ENCODE results near the gene RPP30. TPM values are rescaled to one million over a fixed set of nuclear protein-coding genes. Genes with fewer than 3 reads are reported as not detected.

The RPP30 gene
- total and polyA plus RNA-seq, 2 of the 13 experiments (the other 11 are each of a cell fraction or from before 2014, with no cell fraction given): 27.1 to 65.0 TPM

DNA sequence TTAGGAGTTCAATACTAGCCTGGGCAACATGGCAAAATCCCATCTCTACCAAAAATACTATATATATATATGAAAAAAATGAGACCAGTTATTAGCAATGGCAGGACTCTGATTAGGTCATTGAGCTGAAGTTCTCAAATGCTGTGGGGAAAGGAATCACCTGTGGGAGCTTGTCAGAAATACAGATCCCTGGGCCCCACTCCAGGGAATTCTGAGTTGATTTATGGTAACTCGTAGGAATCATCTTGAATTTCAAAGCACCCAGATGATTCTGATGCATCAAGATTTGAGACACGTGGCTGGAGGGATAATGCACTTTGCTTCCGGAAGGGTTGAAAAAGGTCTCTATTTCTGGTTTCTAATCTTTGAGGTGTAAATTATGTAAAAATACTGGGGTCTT, 50.1 kb downstream of the RPP30 start:
- no peaks in the 10 kb centered on the region for H3K27me3 ChIP-seq (ENCODE audit: control insufficient read depth in 1 of 2, insufficient read depth in 2 of 2, low read length in 2 of 2)
- peak overlapping the region; percentile 70 for H3K27ac ChIP-seq (ENCODE audit: extremely low read length, insufficient read depth, low read length)
- WGBS (ENCODE audit: low lambda C conversion rate): 99% methylated on average over 3 of the region's 3 CpGs
- TF ChIP-seq TCF12 (IDR thresholded peaks at IDR 0.05) (no peak), TCF12 (CRISPR knock-in tag; IDR thresholded peaks at IDR 0.05) (no peak), ZNF430 (CRISPR knock-in tag; IDR thresholded peaks at IDR 0.05) (no peak), ZNF296 (CRISPR knock-in tag; conservative IDR thresholded peaks at IDR 0.05) (no peak), ZNF512B (CRISPR knock-in tag; IDR thresholded peaks at IDR 0.05; ENCODE audit: borderline replicate concordance) (no peak), GATAD1 (CRISPR knock-in tag; IDR thresholded peaks at IDR 0.05) (no peak), TRAFD1 (CRISPR knock-in tag; IDR thresholded peaks at IDR 0.05; ENCODE audit: borderline replicate concordance) (no peak), ZNF552 (CRISPR knock-in tag; IDR thresholded peaks at IDR 0.05; ENCODE audit: borderline replicate concordance) (no peak), ELF3 (CRISPR knock-in tag; IDR thresholded peaks at IDR 0.05) (no peak), MTA1 (CRISPR knock-in tag; IDR thresholded peaks at IDR 0.05; ENCODE audit: borderline replicate concordance) (no peak), CHCHD3 (CRISPR knock-in tag; IDR thresholded peaks at IDR 0.05) (no peak), ZNF652 (CRISPR knock-in tag; IDR thresholded peaks at IDR 0.05; ENCODE audit: borderline replicate concordance, low read depth) (no peak), SKIL (CRISPR knock-in tag; IDR thresholded peaks at IDR 0.05; ENCODE audit: borderline replicate concordance) (no peak)
- TF ChIP-seq, protein P1, sequence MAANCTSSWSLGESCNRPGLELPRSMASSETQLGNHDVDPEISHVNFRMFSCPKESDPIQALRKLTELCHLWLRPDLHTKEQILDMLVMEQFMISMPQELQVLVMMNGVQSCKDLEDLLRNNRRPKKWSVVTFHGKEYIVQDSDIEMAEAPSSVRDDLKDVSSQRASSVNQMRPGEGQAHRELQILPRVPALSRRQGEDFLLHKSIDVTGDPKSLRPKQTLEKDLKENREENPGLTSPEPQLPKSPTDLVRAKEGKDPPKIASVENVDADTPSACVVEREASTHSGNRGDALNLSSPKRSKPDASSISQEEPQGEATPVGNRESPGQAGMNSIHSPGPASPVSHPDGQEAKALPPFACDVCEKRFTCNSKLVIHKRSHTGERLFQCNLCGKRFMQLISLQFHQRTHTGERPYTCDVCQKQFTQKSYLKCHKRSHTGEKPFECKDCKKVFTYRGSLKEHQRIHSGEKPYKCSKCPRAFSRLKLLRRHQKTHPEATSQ (CRISPR knock-in tag; IDR thresholded peaks at IDR 0.05; ENCODE audit: borderline replicate concordance): no peak
- H3K4me1 ChIP-seq (ENCODE audit: insufficient read depth, low read length): peaks cover 50% of the 10 kb centered on the region
- CTCF ChIA-PET (ENCODE audit: low intra/inter-chr PET ratio, low total read pairs): no interaction called here
- no peaks in the 10 kb centered on the region for H4K20me1 ChIP-seq (ENCODE audit: insufficient read depth, low read length)
- in situ Hi-C loops (cut with HindIII; ENCODE audit: extremely low pct_ligation_motif_present, low pct_unique_long_range_greater_than_20kb) (no loop called here), intact Hi-C loops (cut with micrococcal nuclease; ENCODE audit: unreplicated experiment) (loop anchor here (1.0 to 5.0 kb wide), 3 partner anchors 9 to 300 kb away; partner anchors contain the start of gene PCGF5)
- no peak overlapping the region for H2AFZ ChIP-seq (ENCODE audit: low read length)
- POLR2A ChIA-PET: interaction anchor here (2.1 to 3.3 kb wide), 2 partner anchors 9 to 10 kb away, joined by 20 to 41 read pairs; no protein-coding TSS in a partner anchor
- no peak for FAIRE-seq
- no peaks in the 10 kb centered on the region for H3K79me2 ChIP-seq (ENCODE audit: insufficient read depth, low read length)
- no peak overlapping the region for H3K4me3 ChIP-seq (replicated peaks in 1 of 3; ENCODE audit: insufficient read depth in 1 of 3, low read depth in 2 of 3, low read length in 3 of 3)
- H3K36me3 ChIP-seq (replicated peaks in 1 of 2; ENCODE audit: control insufficient read depth in 1 of 2, insufficient read depth in 2 of 2, low read length in 2 of 2): no peaks in the 10 kb centered on the region; a peak in 2 of 5 replicates
- no peak for ATAC-seq
- no peaks in the 10 kb centered on the region for H3K9me3 ChIP-seq (ENCODE audit: low read length)
- H3K4me2 ChIP-seq (ENCODE audit: low read depth, low read length): no peak overlapping the region
- no TSS peak for BruUV-seq (replicated peaks)
- DNase-seq (ENCODE audit: low spot score): no peak
- H3K9ac ChIP-seq (ENCODE audit: insufficient read depth, low read depth, low read length): no peak overlapping the region

Measured in HepG2 (cell line).